SH-SY5Y (cell line): ENCODE data around the gene MSANTD1.

Experiments
- GATA2 ChIP-seq: IDR thresholded peaks from 2 replicates; pipeline ENCODE4 v1.6.1; 2011; ENCODE audit warnings: mild to moderate bottlenecking, low read depth, low read length
- GATA3 ChIP-seq: IDR thresholded peaks from 2 replicates; pipeline ENCODE4 v1.6.1; 2011; ENCODE audit warnings: low read depth, mild to moderate bottlenecking, low read length, moderate library complexity

The MSANTD1 gene

GRCh38 chr4:3235030-3235345 lies 14.0 kb upstream of the MSANTD1 start:
- TF ChIP-seq GATA3 = no peak
- TF ChIP-seq GATA2 = no peak

- TF ChIP-seq GATA2 (no peak), GATA3 (no peak)
Observed at GRCh38 chr4:3235581-3235980, 13.4 kb upstream of the MSANTD1 start.

GRCh38 chr4:3236326-3236878 lies 12.6 kb upstream of the MSANTD1 start:
- TF ChIP-seq GATA3 (no peak), GATA2 (no peak)

- no peak for TF ChIP-seq GATA3
- no peak for TF ChIP-seq GATA2
Observed at GRCh38 chr4:3237266-3237665, 11.7 kb upstream of the MSANTD1 start.

GRCh38 chr4:3237712-3238560 lies 11.0 kb upstream of the MSANTD1 start:
- TF ChIP-seq GATA3 (no peak), GATA2 (no peak)

GRCh38 chr4:3238721-3239120 lies 10.2 kb upstream of the MSANTD1 start:
- TF ChIP-seq GATA3 (no peak), GATA2 (no peak)

- TF ChIP-seq GATA3 = no peak
- no peak for TF ChIP-seq GATA2
Observed at GRCh38 chr4:3239303-3239702, 9.7 kb upstream of the MSANTD1 start.

- TF ChIP-seq GATA2 (no peak), GATA3 (no peak)
Observed at GRCh38 chr4:3239998-3240920, 8.7 kb upstream of the MSANTD1 start.

- TF ChIP-seq GATA3 (no peak), GATA2 (no peak)
Observed at GRCh38 chr4:3240936-3241522, 7.9 kb upstream of the MSANTD1 start.

GRCh38 chr4:3241898-3242524 lies 6.9 kb upstream of the MSANTD1 start:
- TF ChIP-seq GATA3 = no peak
- TF ChIP-seq GATA2 = no peak

GRCh38 chr4:3243136-3243780 lies 5.7 kb upstream of the MSANTD1 start:
- TF ChIP-seq GATA3 = no peak
- TF ChIP-seq GATA2 = no peak

GRCh38 chr4:3244002-3244401 lies 5.0 kb upstream of the MSANTD1 start:
- no peak for TF ChIP-seq GATA3

GRCh38 chr4:3244747-3245146 lies 4.2 kb upstream of the MSANTD1 start:
- TF ChIP-seq GATA2 = no peak
- TF ChIP-seq GATA3 = no peak
